CD14-positive monocyte (primary cell): ENCODE measurements around the gene WLS. TPM values are rescaled to one million over a fixed set of nuclear protein-coding genes. Genes with fewer than 3 reads are reported as not detected.
A peak's percentile ranks its signal among the peaks of the same experiment; 100 is the strongest.

Experiments
- DNase-seq, 3 donors: peaks; one replicate each; pipeline ENCODE4 v3.0.0-alpha.2; 2011 to 2022
- H2AFZ ChIP-seq: 2 replicates; pipeline ENCODE4 v1.6.0; 2012; ENCODE audit warnings: mild to moderate bottlenecking, low read depth, low read length, inconsistent platforms; ENCODE audit not compliant: insufficient read depth, poor library complexity, severe bottlenecking
- H3K27ac ChIP-seq, 2 donors: 1 replicate in 1 of 2; 2 replicates in 1 of 2; pipeline ENCODE4 v1.5.1; 2012 to 2013; ENCODE audit warnings: low read length in 2 of 2, control low read depth in 1 of 2, inconsistent platforms in 1 of 2, low read depth in 1 of 2, mild to moderate bottlenecking in 1 of 2
- H3K27me3 ChIP-seq, 2 donors: one replicate each; pipeline versions ENCODE4 v1.6.0 to v1.6.1; 2011 to 2013; ENCODE audit warnings: low read length in 2 of 2; ENCODE audit not compliant: control insufficient read depth in 2 of 2, insufficient read depth in 2 of 2
- H3K36me3 ChIP-seq, 2 donors: replicated peaks in 1 of 2; 1 replicate in 1 of 2; 2 replicates in 1 of 2; pipeline versions ENCODE4 v1.5.1 to v1.6.1; 2012 to 2013; ENCODE audit warnings: low read length in 2 of 2, control low read depth in 1 of 2, inconsistent platforms in 1 of 2, mild to moderate bottlenecking in 1 of 2; ENCODE audit not compliant: insufficient read depth in 2 of 2, control insufficient read depth in 1 of 2
- H3K4me1 ChIP-seq, 2 donors: 1 replicate in 1 of 2; 2 replicates in 1 of 2; pipeline versions ENCODE4 v1.5.1 to v1.6.1; 2012 to 2013; ENCODE audit warnings: low read length in 2 of 2, control low read depth in 1 of 2, inconsistent platforms in 1 of 2, mild to moderate bottlenecking in 1 of 2, moderate library complexity in 1 of 2; ENCODE audit not compliant: insufficient read depth in 2 of 2, control insufficient read depth in 1 of 2
- H3K4me2 ChIP-seq: replicated peaks from 2 replicates; pipeline ENCODE3; 2012; ENCODE audit warnings: low read length, moderate library complexity, mild to moderate bottlenecking; ENCODE audit not compliant: poor library complexity, severe bottlenecking; ENCODE audit errors: extremely low read depth
- H3K4me3 ChIP-seq, 3 experiments: fragments of 200-600 bp in 1 of 3; sonication (generic) in 1 of 3; replicated peaks in 1 of 3; 1 replicate in 2 of 3; 2 replicates in 1 of 3; pipeline ENCODE4 v1.5.1; 2011 to 2013; ENCODE audit warnings: low read length in 3 of 3, mild to moderate bottlenecking in 3 of 3, control low read depth in 2 of 3, low read depth in 2 of 3, inconsistent platforms in 1 of 3, moderate library complexity in 1 of 3
- H3K79me2 ChIP-seq: 2 replicates; pipeline ENCODE4 v1.6.0; 2012; ENCODE audit warnings: mild to moderate bottlenecking, control low read depth, inconsistent platforms, low read length, moderate library complexity; ENCODE audit not compliant: insufficient read depth
- H3K9ac ChIP-seq: 2 replicates; pipeline ENCODE4 v1.6.0; 2017; ENCODE audit warnings: low read length, mild to moderate bottlenecking; ENCODE audit not compliant: insufficient read depth, poor library complexity, severe bottlenecking
- H3K9me3 ChIP-seq, 2 donors: replicated peaks in 1 of 2; 1 replicate in 1 of 2; 2 replicates in 1 of 2; pipeline versions ENCODE4 v1.5.1 to v1.6.1; 2012 to 2013; ENCODE audit warnings: low read length in 2 of 2, control low read depth in 1 of 2; ENCODE audit not compliant: control insufficient read depth in 1 of 2, insufficient read depth in 1 of 2
- H4K20me1 ChIP-seq: 2 replicates; pipeline ENCODE4 v1.6.0; 2012; ENCODE audit warnings: mild to moderate bottlenecking, low read length, control low read depth, moderate library complexity; ENCODE audit not compliant: insufficient read depth
- H3K27ac Mint-ChIP-seq, 7 donors: one replicate each; pipeline ENCODE4 v1.8.0; 2020; ENCODE audit warnings: mild to moderate bottlenecking in 7 of 7, mixed read lengths in 7 of 7, moderate library complexity in 6 of 7, inconsistent platforms in 2 of 7
- H3K27me3 Mint-ChIP-seq, 3 donors: one replicate each; pipeline ENCODE4 v1.8.0; 2021 to 2022; ENCODE audit warnings: low read depth in 3 of 3, mild to moderate bottlenecking in 3 of 3, mixed read lengths in 3 of 3, moderate library complexity in 3 of 3, inconsistent platforms in 1 of 3
- H3K36me3 Mint-ChIP-seq, 2 donors: one replicate each; pipeline ENCODE4 v1.8.0; 2020; ENCODE audit warnings: mixed read lengths in 2 of 2, inconsistent platforms in 1 of 2, mild to moderate bottlenecking in 1 of 2
- H3K4me1 Mint-ChIP-seq: one replicate; pipeline ENCODE4 v1.8.0; 2020; ENCODE audit warnings: mild to moderate bottlenecking, mixed read lengths
- H3K4me3 Mint-ChIP-seq, 2 donors: one replicate each; pipeline ENCODE4 v1.8.0; 2020; ENCODE audit warnings: mild to moderate bottlenecking in 2 of 2, mixed read lengths in 2 of 2, moderate library complexity in 1 of 2
- H3K9me3 Mint-ChIP-seq, 7 donors: one replicate each; pipeline ENCODE4 v1.8.0; 2020 to 2022; ENCODE audit warnings: mixed read lengths in 7 of 7, mild to moderate bottlenecking in 6 of 7, moderate library complexity in 6 of 7, inconsistent platforms in 2 of 7
- CTCF ChIP-seq: fragments of 200-600 bp; IDR thresholded peaks from one replicate; pipeline ENCODE4 v1.8.0; 2022; ENCODE audit warnings: antibody characterized with exemption, mild to moderate bottlenecking
- WGBS: methylation state at CpG from one replicate; pipeline ENCODE4 v1.1.5; 2013; ENCODE audit warnings: missing lambda C conversion rate; ENCODE audit not compliant: insufficient coverage; 5-methylcytosine and 5-hydroxymethylcytosine counted together
- intact Hi-C, 2 donors: fragments of 100-400 bp; cut with micrococcal nuclease; formaldehyde crosslinking; loops; one replicate each; pipeline versions ENCODE4 v1.15.0 to v1.15.1; 2023
- polyA plus RNA-seq, 3 donors: library from polyadenylated mRNA; depleted of rRNA in 1 of 3; unstranded in 2 of 3; stranded (reverse) in 1 of 3; fragments of 300-500 nt in 2 of 3; fragments of >200 nt in 1 of 3; fragmentation: Illumina TruSeq in 2 of 3; gene quantifications; 1 replicate in 2 of 3; 2 replicates in 1 of 3; pipeline ENCODE4 v1.2.3, GENCODE V29; 2012 to 2021

WLS gene
- polyA plus RNA-seq, 3 donors = 29.8 to 46.3 (median 34.6) TPM

GRCh38 chr1:68140536-68140935, 91.8 kb downstream of the WLS start:
- no peaks in the 10 kb centered on the region for H3K4me1 ChIP-seq
- peaks cover 40 to 86% of the 10 kb centered on the region in 2 donors for H3K36me3 ChIP-seq
- no peak overlapping the region for H3K4me3 Mint-ChIP-seq
- H3K4me2 ChIP-seq = no peak overlapping the region
- H3K36me3 Mint-ChIP-seq = peaks cover 67 to 74% of the 10 kb centered on the region in 2 donors
- H3K9me3 Mint-ChIP-seq = peaks cover 0 to 3% (median 0%) of the 10 kb centered on the region in 7 donors
- H3K9ac ChIP-seq = no peak overlapping the region
- no peak overlapping the region for H3K4me3 ChIP-seq
- peaks cover 0 to 1% (median 0%) of the 10 kb centered on the region in 3 donors for H3K27me3 Mint-ChIP-seq
- TF ChIP-seq CTCF = no peak
- no peaks in the 10 kb centered on the region for H3K27me3 ChIP-seq
- H3K27ac Mint-ChIP-seq = no peak overlapping the region
- H3K79me2 ChIP-seq = no peaks in the 10 kb centered on the region
- no peaks in the 10 kb centered on the region for H3K9me3 ChIP-seq
- H3K27ac ChIP-seq = no peak overlapping the region
- 40% methylated on average over 2 of the region's 4 CpGs for WGBS
- intact Hi-C loops = no loop called here
- no peak for DNase-seq
- no peaks in the 10 kb centered on the region for H4K20me1 ChIP-seq
- H2AFZ ChIP-seq = no peak overlapping the region
- no peaks in the 10 kb centered on the region for H3K4me1 Mint-ChIP-seq

- no peak for DNase-seq
- Histone ChIP-seq H4K20me1 (no peaks in the 10 kb centered on the region), H3K27me3 (no peaks in the 10 kb centered on the region), H2AFZ (no peak overlapping the region), H3K4me3 (no peak overlapping the region), H3K4me2 (no peak overlapping the region), H3K79me2 (no peaks in the 10 kb centered on the region), H3K27ac (no peak overlapping the region), H3K36me3 (peaks cover 49 to 89% of the 10 kb centered on the region in 2 donors), H3K4me1 (no peaks in the 10 kb centered on the region), H3K9ac (no peak overlapping the region), H3K9me3 (no peaks in the 10 kb centered on the region)
- no peak for TF ChIP-seq CTCF
- H3K4me1 Mint-ChIP-seq = no peaks in the 10 kb centered on the region
- H3K27ac Mint-ChIP-seq = peak overlapping the region in 1 of 7 donors; percentile 68
- peaks cover 0 to 1% (median 1%) of the 10 kb centered on the region in 3 donors for H3K27me3 Mint-ChIP-seq
- no CpG with 5 or more reads among the region's 2 CpGs for WGBS
- H3K9me3 Mint-ChIP-seq = peaks cover 0 to 5% (median 2%) of the 10 kb centered on the region in 7 donors
- intact Hi-C loops = no loop called here
- peaks cover 74 to 76% of the 10 kb centered on the region in 2 donors for H3K36me3 Mint-ChIP-seq
- no peak overlapping the region for H3K4me3 Mint-ChIP-seq
Observed at GRCh38 chr1:68136187-68136586, 96.1 kb downstream of the WLS start.
